Muscle of leg (tissue), 11 donors: Measurements from ENCODE around the gene COMMD3. TPM values are rescaled to one million over a fixed set of nuclear protein-coding genes. Genes with fewer than 3 reads are reported as not detected.

Experiments used
- DNase-seq: peaks from one replicate; pipeline ENCODE4 v3.0.0; 2013
- H3K27ac ChIP-seq: one replicate; pipeline ENCODE4 v1.5.1; 2013; ENCODE audit warnings: mild to moderate bottlenecking, low read length, control low read depth
- H3K27me3 ChIP-seq: one replicate; pipeline ENCODE4 v1.6.1; 2013; ENCODE audit warnings: low read length; ENCODE audit not compliant: control insufficient read depth, insufficient read depth
- H3K36me3 ChIP-seq: one replicate; pipeline ENCODE4 v1.6.1; 2013; ENCODE audit warnings: low read length; ENCODE audit not compliant: control insufficient read depth, insufficient read depth
- H3K4me1 ChIP-seq: one replicate; pipeline ENCODE4 v1.6.1; 2013; ENCODE audit warnings: low read length; ENCODE audit not compliant: control insufficient read depth, insufficient read depth
- H3K4me3 ChIP-seq: one replicate; pipeline ENCODE4 v1.5.1; 2013; ENCODE audit warnings: low read length, control low read depth
- H3K9me3 ChIP-seq: replicated peaks from 2 replicates; pipeline ENCODE4 v1.6.1; 2013; ENCODE audit warnings: low read depth, low read length; ENCODE audit not compliant: control insufficient read depth
- WGBS: methylation state at CpG from one replicate; pipeline ENCODE4 v1.1.5; 2013; ENCODE audit warnings: missing lambda C conversion rate; ENCODE audit not compliant: insufficient coverage; 5-methylcytosine and 5-hydroxymethylcytosine counted together
- polyA plus RNA-seq, 8 donors: library from polyadenylated mRNA; unstranded; fragments of 120-200 nt; gene quantifications; one replicate each; pipeline versions ENCODE4 v1.2.1 to v1.2.3, GENCODE V29; 2013; ENCODE audit warnings: inconsistent platforms in 1 of 8, low replicate concordance in 1 of 8; ENCODE audit not compliant: insufficient read length in 8 of 8, insufficient read depth in 1 of 8
- total RNA-seq: library from RNA; stranded (reverse); fragments of 120-200 nt; gene quantifications from one replicate; pipeline ENCODE4 v1.2.4, GENCODE V29; 2013

The COMMD3 gene
- total and polyA plus RNA-seq, 9 donors = 54.8 to 73.3 (median 66.0) TPM

GRCh38 chr10:22317771-22318565, 1.8 kb downstream of the COMMD3 start:
- no peaks in the 10 kb centered on the region for H3K36me3 ChIP-seq
- H3K4me1 ChIP-seq = peaks cover 8% of the 10 kb centered on the region
- no peak overlapping the region for H3K27ac ChIP-seq
- no CpG with 5 or more reads among the region's 6 CpGs for WGBS
- no peak overlapping the region for H3K4me3 ChIP-seq
- no peaks in the 10 kb centered on the region for H3K9me3 ChIP-seq
- H3K27me3 ChIP-seq = peaks cover 13% of the 10 kb centered on the region
- no peak for DNase-seq

GRCh38 chr10:22318772-22319171, 2.6 kb downstream of the COMMD3 start:
- H3K4me3 ChIP-seq = no peak overlapping the region
- H3K27me3 ChIP-seq = peaks cover 17% of the 10 kb centered on the region
- no peak overlapping the region for H3K27ac ChIP-seq
- H3K9me3 ChIP-seq = no peaks in the 10 kb centered on the region
- H3K4me1 ChIP-seq = peaks cover 12% of the 10 kb centered on the region
- H3K36me3 ChIP-seq = no peaks in the 10 kb centered on the region
- no peak for DNase-seq
- WGBS = no CpG with 5 or more reads among the region's 3 CpGs

- Histone ChIP-seq H3K4me1 (peaks cover 15% of the 10 kb centered on the region), H3K27me3 (peaks cover 21% of the 10 kb centered on the region), H3K27ac (no peak overlapping the region), H3K36me3 (no peaks in the 10 kb centered on the region), H3K9me3 (no peaks in the 10 kb centered on the region), H3K4me3 (no peak overlapping the region)
- WGBS = 94% methylated on average over 6 of the region's 10 CpGs
- DNase-seq = no peak
Measured at GRCh38 chr10:22319547-22319979, 3.4 kb downstream of the COMMD3 start.

DNA sequence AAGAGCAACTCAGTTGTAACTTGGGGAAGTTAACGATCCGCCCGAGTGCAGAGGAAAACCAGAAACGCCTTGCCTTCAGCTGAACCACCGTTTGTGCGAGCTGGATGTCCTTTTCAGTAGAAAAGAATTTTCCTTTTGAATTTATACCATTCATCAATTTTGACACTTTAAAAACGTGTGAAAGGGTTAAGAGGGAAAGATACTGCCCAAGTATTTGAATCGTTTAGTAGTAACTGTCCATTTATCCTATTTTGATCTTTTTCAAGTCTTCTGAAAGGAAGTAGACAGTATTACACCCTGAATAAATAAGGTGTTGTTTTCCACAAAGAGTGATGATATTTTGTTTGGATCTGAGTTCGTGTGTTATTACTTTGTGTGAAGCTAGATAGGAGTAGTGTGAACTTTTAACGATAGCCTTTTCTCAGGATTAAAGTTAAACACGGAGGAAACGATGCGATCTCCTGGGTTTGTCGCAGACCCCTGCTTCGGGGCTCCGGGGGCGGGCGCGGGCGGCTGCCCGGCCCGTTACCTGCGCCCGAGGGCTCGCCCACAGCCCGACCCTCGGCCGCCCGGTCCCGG, 3.9 kb downstream of the COMMD3 start:
- peaks cover 20% of the 10 kb centered on the region for H3K4me1 ChIP-seq
- H3K9me3 ChIP-seq = no peaks in the 10 kb centered on the region
- no peaks in the 10 kb centered on the region for H3K36me3 ChIP-seq
- H3K27me3 ChIP-seq = peaks cover 21% of the 10 kb centered on the region
- DNase-seq = peak; percentile 34
- 0% methylated on average over 22 of the region's 30 CpGs for WGBS
- H3K27ac ChIP-seq = peak overlapping the region; percentile 60
- peak overlapping the region; percentile 42 for H3K4me3 ChIP-seq

DNA sequence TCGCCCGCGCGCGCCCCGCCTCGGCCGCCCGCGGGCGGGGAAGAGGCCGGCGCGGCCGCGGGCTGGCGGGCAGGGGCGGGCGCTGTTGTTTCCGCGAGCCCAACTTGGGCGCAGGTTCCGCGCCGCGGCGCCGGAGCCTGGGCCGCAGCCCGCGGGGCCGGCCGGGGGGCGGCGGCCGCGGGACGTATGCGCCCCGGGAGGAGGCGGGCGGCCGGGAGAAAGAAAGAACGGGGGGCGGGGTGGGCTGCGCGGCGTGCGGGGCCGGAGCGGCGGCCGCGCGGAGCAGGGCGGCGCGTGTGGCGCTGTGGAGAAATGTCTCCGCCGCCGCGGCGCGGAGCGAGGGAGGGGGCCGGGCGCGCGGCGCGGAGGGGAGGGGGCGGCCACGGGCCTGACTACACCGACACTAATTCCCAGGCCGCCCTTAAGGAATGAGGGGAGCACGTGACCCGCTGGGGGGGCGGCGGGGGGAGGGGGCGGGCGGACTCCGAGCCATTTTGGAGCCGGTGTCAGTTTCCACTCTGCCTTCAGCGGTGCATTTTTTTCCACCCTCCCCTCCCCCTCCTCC, 4.5 kb downstream of the COMMD3 start, which contains the start of gene BMI1:
TSS of gene BMI1 (plus strand) at position 509 of the 565 bp plus-strand sequence. CDS start 5,351 bp downstream, outside the sequence.
- Histone ChIP-seq H3K36me3 (no peaks in the 10 kb centered on the region), H3K4me1 (peaks cover 19% of the 10 kb centered on the region), H3K9me3 (no peaks in the 10 kb centered on the region), H3K27me3 (peaks cover 21% of the 10 kb centered on the region), H3K4me3 (peak within 1 kb of the TSS; percentile 74), H3K27ac (peak within 1 kb of the TSS; percentile 85)
- peak; percentile 94 for DNase-seq
- under 1% methylated on average over 69 of the region's 85 CpGs for WGBS

- H3K4me3 ChIP-seq = peak overlapping the region; percentile 74
- peaks cover 21% of the 10 kb centered on the region for H3K27me3 ChIP-seq
- peak overlapping the region; percentile 85 for H3K27ac ChIP-seq
- no peaks in the 10 kb centered on the region for H3K36me3 ChIP-seq
- under 1% methylated on average over 103 of the region's 114 CpGs for WGBS
- H3K9me3 ChIP-seq = no peaks in the 10 kb centered on the region
- peak; percentile 87 for DNase-seq
- H3K4me1 ChIP-seq = peaks cover 21% of the 10 kb centered on the region
Measured at GRCh38 chr10:22321156-22321923, 5.2 kb downstream of the COMMD3 start.

DNA sequence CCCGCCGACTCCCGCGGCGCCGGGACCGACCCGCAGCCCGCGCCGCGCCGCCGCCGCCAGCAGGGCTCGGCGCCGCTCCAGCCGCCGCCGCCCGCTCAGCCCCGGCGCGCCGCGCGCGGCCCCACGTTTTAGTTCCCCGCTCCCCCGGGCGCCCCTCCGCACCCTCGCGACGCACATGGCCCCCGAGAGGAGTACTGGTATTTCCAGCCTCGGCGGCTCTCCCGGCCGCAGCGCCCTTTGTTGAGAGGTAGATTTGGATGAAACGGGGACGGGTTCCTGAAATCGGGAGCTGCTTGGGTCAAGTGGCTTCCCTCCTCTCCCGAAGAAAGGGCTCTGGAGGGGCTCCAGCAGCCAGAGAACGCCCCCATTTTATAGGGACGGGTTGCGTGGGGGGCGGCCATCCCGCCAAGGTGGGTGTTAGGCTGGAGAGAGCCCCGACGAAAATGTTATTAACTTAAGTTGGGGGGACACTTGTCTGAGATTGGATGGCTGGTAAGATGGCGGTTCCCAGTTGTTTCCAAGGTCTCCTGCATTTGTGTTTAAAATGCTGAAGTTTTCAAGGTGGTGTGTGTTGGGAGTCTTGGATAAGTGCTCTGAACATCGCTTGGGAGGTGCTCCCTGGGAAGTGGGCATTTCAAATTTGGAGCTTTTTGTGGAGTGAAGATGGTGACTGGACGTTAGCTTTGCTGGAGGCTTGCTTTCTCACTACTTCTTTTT, 5.9 kb downstream of the COMMD3 start:
- H3K9me3 ChIP-seq = no peaks in the 10 kb centered on the region
- peaks cover 21% of the 10 kb centered on the region for H3K27me3 ChIP-seq
- H3K36me3 ChIP-seq = no peaks in the 10 kb centered on the region
- H3K4me1 ChIP-seq = peaks cover 20% of the 10 kb centered on the region
- peak; percentile 47 for DNase-seq
- WGBS = 1% methylated on average over 39 of the region's 57 CpGs
- H3K4me3 ChIP-seq = peak overlapping the region; percentile 55
- no peak overlapping the region for H3K27ac ChIP-seq

DNA sequence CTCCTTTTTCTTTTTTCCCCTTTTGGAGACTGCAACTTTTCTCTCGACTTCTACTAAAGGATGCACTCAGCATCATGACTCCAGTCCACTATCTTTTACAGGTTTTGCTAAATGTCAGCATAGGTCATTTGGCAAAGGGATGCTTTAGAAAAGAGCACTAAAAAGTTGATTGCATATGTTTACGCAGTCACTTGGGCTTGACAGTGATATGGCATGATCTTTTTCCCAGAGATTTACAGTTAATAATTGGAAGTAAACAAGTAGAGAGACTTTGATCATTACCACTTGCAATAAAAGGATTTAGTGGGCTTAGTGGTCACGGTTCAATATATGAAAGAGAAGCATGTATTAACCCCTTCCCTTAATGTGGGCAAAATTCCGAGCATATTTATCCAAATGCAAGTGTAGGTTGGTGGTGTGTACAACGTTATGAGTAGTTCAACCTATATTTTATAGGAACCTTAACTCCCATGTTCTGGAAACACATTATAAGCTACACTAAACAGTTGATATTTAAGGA, 6.5 kb downstream of the COMMD3 start:
- H3K27ac ChIP-seq = no peak overlapping the region
- H3K4me3 ChIP-seq = peak overlapping the region; percentile 55
- no CpG with 5 or more reads among the region's 5 CpGs for WGBS
- no peaks in the 10 kb centered on the region for H3K36me3 ChIP-seq
- H3K9me3 ChIP-seq = no peaks in the 10 kb centered on the region
- peaks cover 20% of the 10 kb centered on the region for H3K4me1 ChIP-seq
- no peak for DNase-seq
- H3K27me3 ChIP-seq = peaks cover 21% of the 10 kb centered on the region

- no peak for DNase-seq
- 100% methylated on average over 1 of the region's 5 CpGs for WGBS
- Histone ChIP-seq H3K4me3 (no peak overlapping the region), H3K9me3 (no peaks in the 10 kb centered on the region), H3K4me1 (peaks cover 20% of the 10 kb centered on the region), H3K27me3 (peaks cover 21% of the 10 kb centered on the region), H3K27ac (no peak overlapping the region), H3K36me3 (no peaks in the 10 kb centered on the region)
Measured at GRCh38 chr10:22323538-22324305, 7.5 kb downstream of the COMMD3 start.
